Measurements from ENCODE around the gene ZNF554. TPM values are rescaled to one million over a fixed set of nuclear protein-coding genes. Genes with fewer than 3 reads are reported as not detected.
A peak's percentile ranks its signal among the peaks of the same experiment; 100 is the strongest.

Gene ZNF554
- total and polyA plus RNA-seq, 8 donors: 2.1 to 9.0 (median 8.3) TPM

GRCh38 chr19:2774083-2774679 lies 45.5 kb upstream of the ZNF554 start:
- H3K9me3 ChIP-seq: no peaks in the 10 kb centered on the region
- intact Hi-C loops (cut with DNase I): no loop called here
- ATAC-seq (no peak), DNase-seq (no peak)
- H3K27me3 ChIP-seq: no peaks in the 10 kb centered on the region
- H3K36me3 ChIP-seq: peaks cover 0 to 16% of the 10 kb centered on the region in 2 donors
- no peak overlapping the region for H3K4me3 ChIP-seq
- H3K27ac ChIP-seq: peak overlapping the region in 1 of 2 donors; percentile 82
- no peak for TF ChIP-seq CTCF (IDR thresholded peaks at IDR 0.05)
- H3K4me1 ChIP-seq: peaks cover 0 to 42% of the 10 kb centered on the region in 2 donors

- intact Hi-C loops (cut with DNase I): no loop called here
- DNase-seq: no peak
- Histone ChIP-seq H3K36me3 (peaks cover 0 to 22% of the 10 kb centered on the region in 2 donors), H3K27me3 (no peaks in the 10 kb centered on the region), H3K4me3 (peak overlapping the region in 1 of 2 donors; percentile 21), H3K4me1 (peaks cover 0 to 41% of the 10 kb centered on the region in 2 donors), H3K9me3 (no peaks in the 10 kb centered on the region), H3K27ac (peak overlapping the region; percentile 76 to 82)
- peak; percentile 38 for ATAC-seq
- TF ChIP-seq CTCF (IDR thresholded peaks at IDR 0.05): no peak
Observed at GRCh38 chr19:2774953-2775555, 44.6 kb upstream of the ZNF554 start.

DNA sequence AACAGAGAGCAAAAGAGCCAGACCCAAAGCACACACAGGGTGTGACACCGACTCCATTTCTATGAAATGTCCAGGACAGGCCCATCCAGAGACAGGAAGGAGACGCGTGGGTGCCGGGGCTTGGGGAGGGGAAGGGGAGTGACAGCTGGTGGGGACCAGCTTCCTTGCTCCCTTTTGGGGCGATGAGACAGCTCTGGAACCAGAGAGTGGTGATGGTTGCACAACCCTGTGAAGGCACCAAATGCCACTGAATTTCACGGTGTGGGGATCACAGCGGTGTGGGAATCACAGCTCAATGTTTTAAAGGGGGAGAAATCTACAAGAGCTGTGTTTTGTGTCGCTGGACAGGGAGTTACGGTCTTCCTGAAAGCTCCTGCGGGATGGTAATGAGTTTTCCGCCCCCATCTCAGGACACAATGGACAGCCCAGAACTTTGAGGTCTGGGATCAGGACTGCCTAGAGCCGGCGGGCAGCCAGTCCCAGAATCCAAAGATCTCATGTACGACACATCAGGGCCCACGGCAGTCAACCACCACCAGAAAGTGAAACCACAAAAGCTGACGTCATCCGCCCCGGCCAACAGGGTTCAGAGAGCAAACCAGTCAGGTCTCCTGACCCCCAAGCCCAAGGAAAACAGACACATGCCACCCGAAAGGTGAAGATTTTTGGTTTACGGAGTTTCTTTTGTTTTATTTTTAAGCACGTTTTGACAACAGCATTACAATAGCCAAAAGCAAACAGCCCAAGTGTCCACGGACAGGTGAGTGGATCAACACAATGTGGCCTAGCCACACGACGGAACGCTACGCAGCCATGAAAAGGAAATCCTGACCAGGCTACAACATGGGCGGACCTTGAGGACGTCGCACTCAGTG lies 43.9 kb upstream of the ZNF554 start:
- DNase-seq (peak in 2 of 4 donors; percentile 72 to 81), ATAC-seq (peak; percentile 51)
- no peak for TF ChIP-seq CTCF (IDR thresholded peaks at IDR 0.05)
- Histone ChIP-seq H3K27ac (peak overlapping the region; percentile 76 to 82), H3K27me3 (no peaks in the 10 kb centered on the region), H3K4me1 (peaks cover 0 to 38% of the 10 kb centered on the region in 2 donors), H3K9me3 (no peaks in the 10 kb centered on the region), H3K36me3 (peaks cover 0 to 17% of the 10 kb centered on the region in 2 donors), H3K4me3 (peak overlapping the region in 1 of 2 donors; percentile 21)
- intact Hi-C loops (cut with DNase I): no loop called here

DNA sequence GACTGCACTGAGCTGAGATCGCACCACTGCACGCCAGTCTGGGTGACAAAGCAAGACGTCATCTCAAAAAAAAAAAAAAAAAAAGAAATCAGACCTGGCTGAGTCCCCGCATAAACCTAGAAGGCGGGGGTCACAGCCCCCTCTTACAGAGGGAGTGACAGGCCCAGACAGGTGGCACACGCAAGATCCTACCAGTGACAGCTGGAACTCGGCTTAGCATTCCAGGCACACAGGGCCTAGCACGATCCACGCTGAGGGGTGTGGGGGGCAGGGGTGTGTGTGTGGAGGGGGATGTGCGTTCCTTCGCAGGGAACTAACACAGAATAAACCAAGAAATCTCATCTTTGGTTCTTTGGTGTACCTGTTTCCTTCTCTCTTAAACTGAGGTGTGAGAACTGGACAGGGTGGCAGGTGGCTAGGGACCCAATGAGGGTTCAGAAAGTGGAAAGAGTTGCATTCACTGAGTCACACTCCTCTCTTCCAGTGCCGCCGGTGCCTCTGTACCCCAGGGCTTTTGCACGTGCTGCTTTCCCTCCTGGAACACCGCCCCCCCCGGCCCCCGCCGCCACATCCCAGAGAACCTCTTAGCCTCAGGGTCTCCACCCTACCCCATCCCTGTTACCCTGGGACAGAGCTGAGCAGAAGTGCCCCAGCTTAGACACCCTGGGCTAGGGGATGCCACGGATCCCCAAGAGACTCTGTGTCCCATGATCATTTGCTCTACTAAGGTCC lies 41.5 kb upstream of the ZNF554 start:
- peaks cover 14 to 54% of the 10 kb centered on the region in 2 donors for H3K4me1 ChIP-seq
- DNase-seq: no peak
- intact Hi-C loops (cut with DNase I): no loop called here

More for the DNA sequence above, 41.5 kb upstream of the ZNF554 start:
- Histone ChIP-seq H3K36me3 (peaks cover 0 to 13% of the 10 kb centered on the region in 2 donors), H3K27ac (no peak overlapping the region), H3K4me3 (no peak overlapping the region), H3K27me3 (no peaks in the 10 kb centered on the region), H3K9me3 (no peaks in the 10 kb centered on the region)
- no peak for ATAC-seq
- no peak for TF ChIP-seq CTCF (IDR thresholded peaks at IDR 0.05)

All from left lung (tissue), 10 donors.